GM21786 (cell line): Measurements from ENCODE around the gene C10orf67.
"Not testable (repeated sequence)": the region's sequence is repeated elsewhere in the genome, so short reads cannot be mapped to it uniquely, and the experiment has no call there.

Source experiments
- ATAC-seq: cut with Tn5 transposase; IDR thresholded peaks from one replicate; pipeline ENCODE4 v1.9.1; 2021; ENCODE audit not compliant: unreplicated experiment

Gene C10orf67

GRCh38 chr10:23326544-23327307, 17.9 kb downstream of the C10orf67 start:
- ATAC-seq = no peak

- ATAC-seq = peak; percentile 55
These were observed 19.5 kb downstream of the C10orf67 start for GRCh38 chr10:23325132-23325531.

GRCh38 chr10:23324351-23324750, 20.2 kb downstream of the C10orf67 start:
- ATAC-seq = no peak

- ATAC-seq = no peak
These were observed 22.5 kb downstream of the C10orf67 start for GRCh38 chr10:23322082-23322481.

- ATAC-seq = no peak
These were observed 24.8 kb downstream of the C10orf67 start for GRCh38 chr10:23319835-23320234.

- ATAC-seq = no peak
These were observed 26.2 kb downstream of the C10orf67 start for GRCh38 chr10:23318359-23318758.

- no peak for ATAC-seq
These were observed 27.2 kb downstream of the C10orf67 start for GRCh38 chr10:23317416-23317815.

- ATAC-seq = no peak
These were observed 28.2 kb downstream of the C10orf67 start for GRCh38 chr10:23316406-23316805.

- ATAC-seq = no peak
These were observed 28.6 kb downstream of the C10orf67 start for GRCh38 chr10:23315966-23316365.

- ATAC-seq = no peak
These were observed 29.8 kb downstream of the C10orf67 start for GRCh38 chr10:23314835-23315239.

GRCh38 chr10:23311034-23311433, 33.6 kb downstream of the C10orf67 start:
- no peak for ATAC-seq

GRCh38 chr10:23310404-23310803, 34.2 kb downstream of the C10orf67 start:
- ATAC-seq = no peak

- not testable (repeated sequence) for ATAC-seq
These were observed 44.6 kb downstream of the C10orf67 start for GRCh38 chr10:23299961-23300360.

GRCh38 chr10:23294638-23295247, 49.9 kb downstream of the C10orf67 start:
- ATAC-seq = no peak

- ATAC-seq = no peak
These were observed 50.5 kb downstream of the C10orf67 start for GRCh38 chr10:23293973-23294590.

GRCh38 chr10:23293145-23293724, 51.4 kb downstream of the C10orf67 start:
- no peak for ATAC-seq

- no peak for ATAC-seq
These were observed 52.9 kb downstream of the C10orf67 start for GRCh38 chr10:23291551-23292334.

- no peak for ATAC-seq
These were observed 59.8 kb downstream of the C10orf67 start for GRCh38 chr10:23284674-23285335.

GRCh38 chr10:23284155-23284554, 60.4 kb downstream of the C10orf67 start:
- no peak for ATAC-seq

GRCh38 chr10:23283680-23284079, 60.9 kb downstream of the C10orf67 start:
- no peak for ATAC-seq
